Ovary (tissue), 9 donors: ENCODE measurements around the gene COL5A3. TPM values are rescaled to one million over a fixed set of nuclear protein-coding genes. Genes with fewer than 3 reads are reported as not detected.

ENCODE experiments used
- DNase-seq, 5 donors: peaks; one replicate each; pipeline ENCODE4 v3.0.0-alpha.2; 2019 to 2020
- H3K27ac ChIP-seq, 2 donors: fragments of 200-600 bp; one replicate each; pipeline versions ENCODE4 v1.5.1 to v1.8.0; 2019 to 2022
- H3K27me3 ChIP-seq: fragments of 200-600 bp; one replicate; pipeline ENCODE4 v1.8.0; 2022
- H3K36me3 ChIP-seq: fragments of 200-600 bp; sonication (generic); one replicate; pipeline ENCODE4 v1.5.1; 2019
- H3K4me1 ChIP-seq: one replicate; pipeline ENCODE4 v1.8.1; 2013; ENCODE audit warnings: mild to moderate bottlenecking, moderate library complexity; ENCODE audit not compliant: insufficient read depth
- H3K4me3 ChIP-seq: fragments of 200-600 bp; sonication (generic); one replicate; pipeline ENCODE4 v1.5.1; 2017
- H3K9me3 ChIP-seq, 2 donors: fragments of 200-600 bp in 1 of 2; sonication (generic) in 1 of 2; one replicate each; pipeline versions ENCODE4 v1.5.1 to v1.8.1; 2013 to 2019; ENCODE audit warnings: mild to moderate bottlenecking in 1 of 2, moderate library complexity in 1 of 2
- EP300 ChIP-seq: sonication (generic); formaldehyde crosslinking; IDR thresholded peaks from one replicate; pipeline ENCODE4 v1.6.1; 2017; ENCODE audit warnings: antibody characterized with exemption
- POLR2A ChIP-seq: fragments of 450-650 bp; IDR thresholded peaks from one replicate; pipeline ENCODE4 v1.6.1; 2017; ENCODE audit warnings: antibody characterized with exemption, mild to moderate bottlenecking, moderate library complexity
- WGBS, 3 donors: extraction: QIAGEN DNeasy Blood & Tissue Kit in 1 of 3; methylation state at CpG; one replicate each; pipeline versions ENCODE4 v1.1.5 to v1.1.7; 2013 to 2017; 5-methylcytosine and 5-hydroxymethylcytosine counted together
- intact Hi-C, 4 donors: fragments of 100-400 bp; cut with DNase I; formaldehyde crosslinking; loops; one replicate each; pipeline versions ENCODE4 v1.11.0 to v1.15.1; 2022 to 2023
- polyA plus RNA-seq, 2 donors: library from polyadenylated mRNA; stranded (reverse); fragments of 200-250 nt in 1 of 2; fragments of 350-450 nt in 1 of 2; fragmentation: Illumina TruSeq in 1 of 2; extraction: RNeasy Lipid Tissue Mini Kit (QIAGEN cat#74804) in 1 of 2; gene quantifications; one replicate each; pipeline ENCODE4 v1.2.3, GENCODE V29; 2013 to 2014
- total RNA-seq, 7 donors: library from RNA; depleted of rRNA in 2 of 7; stranded (reverse); fragments of >200 nt in 2 of 7; fragmentation: NEBNext Ultra II Directional in 3 of 7; extraction: Animal tissue kit (Norgen Biotek cat#: 25700) in 3 of 7; gene quantifications; one replicate each; pipeline versions ENCODE4 v1.1.0 to v1.2.4, GENCODE V29; 2016 to 2023
- TF ChIP-seq, protein P1 (sequence below), 3 donors: fragments of 450-650 bp in 2 of 3; fragments of 200-600 bp in 1 of 3; IDR thresholded peaks; one replicate each; pipeline versions ENCODE4 v1.5.1 to v1.8.0; 2016 to 2022; ENCODE audit warnings: antibody characterized with exemption in 3 of 3, mild to moderate bottlenecking in 1 of 3
- donor health status: DM: no; HTN: no; CAD: no; lungs with moderate emphysema.
- donor health status: DM: no; HTN: no; CAD: no.
- donor health status: Bipolar disorder and iron deficiency.
- donor health status: DM: yes; HTN: yes; CAD: no.
- donor health status: DM: no; HTN: no; CAD: no.
- donor health status: DM: yes; HTN: yes; CAD: no.

COL5A3 gene
- total and polyA plus RNA-seq, 9 donors = 1.5 to 9.0 (median 4.4) TPM

DNA sequence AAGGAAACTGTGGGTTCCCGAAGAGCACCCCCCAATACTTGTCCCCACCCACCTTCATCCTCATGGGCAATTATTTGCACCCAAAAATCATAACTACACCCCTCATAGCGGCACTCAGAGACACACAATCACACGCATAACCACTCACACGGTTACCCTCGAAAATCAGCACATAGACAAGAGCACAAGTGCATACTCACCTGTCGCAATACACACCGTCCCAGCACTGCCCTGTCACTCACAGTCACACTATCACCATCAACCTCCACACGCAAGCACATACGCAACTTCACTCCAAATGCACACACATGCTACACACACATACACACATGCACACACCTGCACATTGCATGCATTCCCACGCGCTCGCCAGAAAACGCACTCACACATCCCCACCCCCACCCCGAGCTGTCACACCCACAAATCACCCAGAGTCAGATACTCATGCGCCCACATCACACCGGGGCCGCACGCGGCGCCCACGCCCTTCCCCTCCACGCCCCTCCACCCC lies 535 bp downstream of the COL5A3 start:
- Histone ChIP-seq H3K27me3 (no peaks in the 10 kb centered on the region), H3K4me3 (peak overlapping the region; percentile 28), H3K27ac (no peak overlapping the region), H3K4me1 (peaks cover 13% of the 10 kb centered on the region), H3K36me3 (no peaks in the 10 kb centered on the region), H3K9me3 (no peaks in the 10 kb centered on the region)
- TF ChIP-seq POLR2A = no peak
- 2% methylated on average over 22 of the region's 22 CpGs for WGBS, 3 donors
- DNase-seq = no peak
- intact Hi-C loops = loop anchor here in 2 of 4 donors (5.0 to 10.0 kb wide), 2 partner anchors 72 to 75 kb away; partner anchors contain the start of gene OLFM2 (in 2 of the 2)

- Histone ChIP-seq H3K27ac (peak overlapping the region in 1 of 2 donors; percentile 35), H3K4me3 (no peak overlapping the region), H3K4me1 (peaks cover 13% of the 10 kb centered on the region), H3K36me3 (no peaks in the 10 kb centered on the region), H3K27me3 (no peaks in the 10 kb centered on the region), H3K9me3 (no peaks in the 10 kb centered on the region)
- TF ChIP-seq, protein P1, sequence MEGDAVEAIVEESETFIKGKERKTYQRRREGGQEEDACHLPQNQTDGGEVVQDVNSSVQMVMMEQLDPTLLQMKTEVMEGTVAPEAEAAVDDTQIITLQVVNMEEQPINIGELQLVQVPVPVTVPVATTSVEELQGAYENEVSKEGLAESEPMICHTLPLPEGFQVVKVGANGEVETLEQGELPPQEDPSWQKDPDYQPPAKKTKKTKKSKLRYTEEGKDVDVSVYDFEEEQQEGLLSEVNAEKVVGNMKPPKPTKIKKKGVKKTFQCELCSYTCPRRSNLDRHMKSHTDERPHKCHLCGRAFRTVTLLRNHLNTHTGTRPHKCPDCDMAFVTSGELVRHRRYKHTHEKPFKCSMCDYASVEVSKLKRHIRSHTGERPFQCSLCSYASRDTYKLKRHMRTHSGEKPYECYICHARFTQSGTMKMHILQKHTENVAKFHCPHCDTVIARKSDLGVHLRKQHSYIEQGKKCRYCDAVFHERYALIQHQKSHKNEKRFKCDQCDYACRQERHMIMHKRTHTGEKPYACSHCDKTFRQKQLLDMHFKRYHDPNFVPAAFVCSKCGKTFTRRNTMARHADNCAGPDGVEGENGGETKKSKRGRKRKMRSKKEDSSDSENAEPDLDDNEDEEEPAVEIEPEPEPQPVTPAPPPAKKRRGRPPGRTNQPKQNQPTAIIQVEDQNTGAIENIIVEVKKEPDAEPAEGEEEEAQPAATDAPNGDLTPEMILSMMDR (IDR thresholded peaks at IDR 0.05) = no peak
- no peak for TF ChIP-seq EP300
- TF ChIP-seq POLR2A = no peak
- DNase-seq = peak in 2 of 5 donors; percentile 20 to 44
- 42 to 47% (median 47%) methylated on average over 11 of the region's 11 CpGs for WGBS, 3 donors
- intact Hi-C loops = loop anchor here in 2 of 4 donors (5.0 to 10.0 kb wide), 2 partner anchors 71 to 73 kb away; partner anchors contain the start of gene OLFM2 (in 2 of the 2)
Observed at GRCh38 chr19:10008184-10008765, 2.0 kb downstream of the COL5A3 start.

DNA sequence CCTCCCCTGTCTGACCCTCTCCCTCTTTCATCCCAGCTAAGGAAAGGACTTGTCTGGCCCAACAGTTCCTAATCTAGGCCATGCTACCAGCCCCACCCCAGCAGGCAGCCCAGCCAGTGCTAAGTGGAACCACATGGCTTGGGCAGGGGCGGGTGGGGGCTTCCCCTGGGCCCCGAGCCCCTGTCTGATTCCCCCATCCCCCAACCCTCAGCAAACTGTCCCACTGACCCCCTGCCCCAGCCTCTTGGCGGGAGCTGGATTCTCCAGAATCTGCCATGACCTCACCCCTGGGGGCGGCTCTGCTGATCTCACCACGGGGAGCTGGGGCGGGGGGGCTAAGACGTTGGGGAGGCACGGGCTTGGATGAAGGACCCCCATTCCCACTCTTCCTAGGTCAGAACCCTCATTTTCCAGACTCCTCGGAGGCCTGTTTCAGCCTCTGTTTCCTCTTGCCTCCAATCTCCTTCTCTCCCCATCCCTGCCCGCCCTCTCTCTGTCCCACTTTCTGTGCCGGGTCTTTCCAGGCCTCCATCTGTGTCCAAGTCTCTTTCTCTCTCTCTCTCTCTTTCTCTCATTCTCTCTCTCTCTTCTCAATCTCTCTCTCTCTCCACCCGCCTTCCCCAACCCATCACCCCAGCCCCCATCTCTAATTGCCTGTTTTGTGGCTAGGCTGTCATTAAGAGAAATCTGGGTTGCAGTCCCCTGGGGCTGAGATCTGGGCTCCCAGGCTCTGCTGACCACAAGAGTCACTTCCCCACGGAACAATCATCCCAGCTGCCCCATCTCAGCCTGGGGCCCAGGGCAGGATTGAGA lies 2.7 kb downstream of the COL5A3 start:
- peak; percentile 44 to 57 (median 56) for DNase-seq
- intact Hi-C loops = loop anchor here in 2 of 4 donors (5.0 to 10.0 kb wide), 2 partner anchors 70 to 73 kb away; partner anchors contain the start of gene OLFM2 (in 2 of the 2)
- TF ChIP-seq EP300 (no peak), POLR2A (no peak)
- TF ChIP-seq, protein P1 (IDR thresholded peaks at IDR 0.05) = no peak
- Histone ChIP-seq H3K27ac (peak overlapping the region; percentile 41 to 70), H3K4me1 (peaks cover 13% of the 10 kb centered on the region), H3K36me3 (no peaks in the 10 kb centered on the region), H3K4me3 (no peak overlapping the region), H3K9me3 (no peaks in the 10 kb centered on the region), H3K27me3 (no peaks in the 10 kb centered on the region)
- WGBS, 3 donors = 34 to 37% (median 35%) methylated on average over 13 of the region's 13 CpGs

DNA sequence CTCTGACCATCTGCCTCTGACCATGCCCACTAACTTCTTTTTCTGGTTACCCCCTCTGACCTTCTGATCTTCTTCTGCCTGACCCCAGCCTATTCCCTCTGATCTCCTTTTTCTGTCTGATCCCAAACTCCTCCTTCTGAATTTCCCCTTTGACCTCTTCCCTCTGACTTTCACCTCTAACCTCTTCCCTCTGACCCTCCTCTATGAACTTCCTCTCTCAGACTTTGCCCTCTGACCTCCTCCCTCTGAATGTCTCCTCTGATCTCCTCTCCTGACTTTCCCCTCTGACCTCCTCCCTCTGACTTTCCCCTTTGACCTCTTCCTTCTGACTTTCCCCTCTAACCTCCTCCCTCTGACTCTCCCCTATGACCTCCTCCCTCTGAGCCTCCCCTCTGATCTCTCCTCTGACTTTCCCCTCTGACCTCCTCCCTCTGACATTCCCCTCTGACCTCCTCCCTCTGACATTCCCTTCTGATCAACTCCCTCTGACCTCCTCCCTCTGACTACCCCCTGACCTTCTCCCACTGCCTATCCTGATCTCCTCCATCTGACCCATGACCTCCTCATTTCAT lies 3.5 kb downstream of the COL5A3 start:
- H3K9me3 ChIP-seq = no peaks in the 10 kb centered on the region
- H3K27ac ChIP-seq = peak overlapping the region; percentile 41 to 70
- H3K36me3 ChIP-seq = no peaks in the 10 kb centered on the region
- no peak overlapping the region for H3K4me3 ChIP-seq
- intact Hi-C loops = loop anchor here in 2 of 4 donors (5.0 to 10.0 kb wide), 2 partner anchors 70 to 72 kb away; partner anchors contain the start of gene OLFM2 (in 2 of the 2)
- H3K4me1 ChIP-seq = peaks cover 13% of the 10 kb centered on the region
- H3K27me3 ChIP-seq = no peaks in the 10 kb centered on the region
- no peak for DNase-seq
- TF ChIP-seq POLR2A (no peak), EP300 (no peak)
- TF ChIP-seq, protein P1 (IDR thresholded peaks at IDR 0.05) = no peak
